Lung (tissue), 12 donors: ENCODE data around the gene ZNF628. TPM values are rescaled to one million over a fixed set of nuclear protein-coding genes. Genes with fewer than 3 reads are reported as not detected.

Source experiments
- ATAC-seq: fragments of 200-7000 bp; cut with Tn5 transposase; one replicate; pipeline ENCODE4 v1.9.1; 2020; ENCODE audit warnings: moderate number of reproducible peaks; ENCODE audit not compliant: insufficient read depth, low FRiP score
- DNase-seq, 3 donors: peaks; one replicate each; pipeline ENCODE4 v3.0.0-alpha.2; 2013 to 2017
- H3K27ac ChIP-seq, 2 donors: one replicate each; pipeline ENCODE4 v1.5.1; 2013; ENCODE audit warnings: mild to moderate bottlenecking in 2 of 2, moderate library complexity in 2 of 2, control low read depth in 1 of 2, inconsistent platforms in 1 of 2, low read depth in 1 of 2, low read length in 1 of 2
- H3K27me3 ChIP-seq, 3 donors: one replicate each; pipeline ENCODE4 v1.5.1; 2013; ENCODE audit warnings: low read length in 2 of 3; ENCODE audit not compliant: control insufficient read depth in 3 of 3, insufficient read depth in 3 of 3
- H3K36me3 ChIP-seq, 4 donors: one replicate each; pipeline ENCODE4 v1.5.1; 2013; ENCODE audit warnings: low read length in 4 of 4, mild to moderate bottlenecking in 1 of 4, moderate library complexity in 1 of 4; ENCODE audit not compliant: control insufficient read depth in 4 of 4, insufficient read depth in 4 of 4
- H3K4me1 ChIP-seq, 5 donors: one replicate each; pipeline ENCODE4 v1.5.1; 2013; ENCODE audit warnings: low read length in 5 of 5, mild to moderate bottlenecking in 2 of 5, moderate library complexity in 1 of 5; ENCODE audit not compliant: control insufficient read depth in 5 of 5, insufficient read depth in 5 of 5
- H3K4me3 ChIP-seq: one replicate; pipeline ENCODE4 v1.5.1; 2013; ENCODE audit warnings: mild to moderate bottlenecking, control low read depth, moderate library complexity
- H3K9ac ChIP-seq, 2 donors: one replicate each; pipeline ENCODE4 v1.5.1; 2013; ENCODE audit warnings: low read length in 2 of 2, control low read depth in 1 of 2; ENCODE audit not compliant: insufficient read depth in 1 of 2
- H3K9me3 ChIP-seq, 4 donors: one replicate each; pipeline ENCODE4 v1.5.1; 2013; ENCODE audit warnings: low read length in 3 of 4, mild to moderate bottlenecking in 1 of 4, moderate library complexity in 1 of 4; ENCODE audit not compliant: control insufficient read depth in 4 of 4, insufficient read depth in 3 of 4
- WGBS, 2 donors: extraction: QIAGEN DNeasy Blood & Tissue Kit; methylation state at CpG; one replicate each; pipeline ENCODE4 v1.1.7; 2013; 5-methylcytosine and 5-hydroxymethylcytosine counted together
- polyA plus RNA-seq, 2 donors: library from polyadenylated mRNA; stranded (reverse); fragments of 200-250 nt; gene quantifications; one replicate each; pipeline ENCODE4 v1.2.1, GENCODE V29; 2013
- total RNA-seq, 2 donors: library from RNA; depleted of rRNA in 1 of 2; stranded (reverse); fragments of >200 nt in 1 of 2; gene quantifications; one replicate each; pipeline ENCODE4 v1.2.1, GENCODE V29; 2014 to 2021
- TF ChIP-seq, protein P1 (sequence below): IDR thresholded peaks from 2 replicates; pipeline ENCODE4 v1.5.1; 2012; ENCODE audit warnings: mild to moderate bottlenecking; ENCODE audit errors: control extremely low read depth, extremely low read depth
- donor health status: control.
- donor health status: control.
- donor health status: Bipolar disorder and iron deficiency.
- donor health status: healthy.
- donor health status: DM: yes; HTN: yes; CAD: no.

Gene ZNF628
- total and polyA plus RNA-seq, 4 donors, result 2.0 to 12.3 (median 7.8) TPM

- 86 to 87% methylated on average over 13 of the region's 13 CpGs for WGBS, 2 donors
- DNase-seq (no peak), ATAC-seq (no peak)
- Histone ChIP-seq H3K36me3 (no peaks in the 10 kb centered on the region), H3K27me3 (no peaks in the 10 kb centered on the region), H3K9ac (no peak overlapping the region), H3K4me3 (no peak overlapping the region), H3K27ac (no peak overlapping the region), H3K9me3 (no peaks in the 10 kb centered on the region), H3K4me1 (peaks cover 0 to 10% (median 0%) of the 10 kb centered on the region in 5 donors)
- TF ChIP-seq, protein P1, sequence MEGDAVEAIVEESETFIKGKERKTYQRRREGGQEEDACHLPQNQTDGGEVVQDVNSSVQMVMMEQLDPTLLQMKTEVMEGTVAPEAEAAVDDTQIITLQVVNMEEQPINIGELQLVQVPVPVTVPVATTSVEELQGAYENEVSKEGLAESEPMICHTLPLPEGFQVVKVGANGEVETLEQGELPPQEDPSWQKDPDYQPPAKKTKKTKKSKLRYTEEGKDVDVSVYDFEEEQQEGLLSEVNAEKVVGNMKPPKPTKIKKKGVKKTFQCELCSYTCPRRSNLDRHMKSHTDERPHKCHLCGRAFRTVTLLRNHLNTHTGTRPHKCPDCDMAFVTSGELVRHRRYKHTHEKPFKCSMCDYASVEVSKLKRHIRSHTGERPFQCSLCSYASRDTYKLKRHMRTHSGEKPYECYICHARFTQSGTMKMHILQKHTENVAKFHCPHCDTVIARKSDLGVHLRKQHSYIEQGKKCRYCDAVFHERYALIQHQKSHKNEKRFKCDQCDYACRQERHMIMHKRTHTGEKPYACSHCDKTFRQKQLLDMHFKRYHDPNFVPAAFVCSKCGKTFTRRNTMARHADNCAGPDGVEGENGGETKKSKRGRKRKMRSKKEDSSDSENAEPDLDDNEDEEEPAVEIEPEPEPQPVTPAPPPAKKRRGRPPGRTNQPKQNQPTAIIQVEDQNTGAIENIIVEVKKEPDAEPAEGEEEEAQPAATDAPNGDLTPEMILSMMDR, result no peak
These were observed 5.2 kb upstream of the ZNF628 start for GRCh38 chr19:55471266-55471665.

- Histone ChIP-seq H3K27me3 (no peaks in the 10 kb centered on the region), H3K9ac (no peak overlapping the region), H3K27ac (no peak overlapping the region), H3K4me3 (no peak overlapping the region), H3K9me3 (no peaks in the 10 kb centered on the region), H3K4me1 (peaks cover 0 to 10% (median 0%) of the 10 kb centered on the region in 5 donors), H3K36me3 (no peaks in the 10 kb centered on the region)
- WGBS, 2 donors, result 73 to 84% methylated on average over 8 of the region's 8 CpGs
- TF ChIP-seq, protein P1, result no peak
- ATAC-seq, result no peak
- no peak for DNase-seq
These were observed 4.0 kb upstream of the ZNF628 start for GRCh38 chr19:55472463-55472862.

GRCh38 chr19:55473225-55474012 is 3.0 kb upstream of the ZNF628 start:
- DNase-seq (no peak), ATAC-seq (no peak)
- Histone ChIP-seq H3K27me3 (no peaks in the 10 kb centered on the region), H3K36me3 (no peaks in the 10 kb centered on the region), H3K4me3 (no peak overlapping the region), H3K9ac (no peak overlapping the region), H3K4me1 (peaks cover 0 to 14% (median 4%) of the 10 kb centered on the region in 5 donors), H3K27ac (no peak overlapping the region), H3K9me3 (no peaks in the 10 kb centered on the region)
- 78 to 81% methylated on average over 16 of the region's 16 CpGs for whole genome bisulfite sequencing, 2 donors
- TF ChIP-seq, protein P1, result no peak
